BJ (cell line): ENCODE measurements around the gene NAGK. TPM values are rescaled to one million over a fixed set of nuclear protein-coding genes. Genes with fewer than 3 reads are reported as not detected.

Experiments used
- CTCF ChIA-PET: fragments of 350-600 bp; formaldehyde crosslinking; extraction: SDS; loops from one replicate; lab custom pipeline; 2021; ENCODE audit warnings: antibody characterized with exemption, inconsistent platforms; lab: Yijun Ruan, JAX
- POLR2A ChIA-PET: fragments of 300-600 bp; sonication (Branson Sonifier 250); formaldehyde crosslinking; extraction: SDS; loops from one replicate; lab custom pipeline; 2021; ENCODE audit warnings: antibody characterized with exemption; lab: Charles Lee
- DNase-seq: peaks from one replicate; pipeline ENCODE4 v3.0.0-alpha.2; 2011; ENCODE audit warnings: low read depth
- H3K27me3 ChIP-seq: 2 replicates; pipeline ENCODE4 v1.6.0; 2011; ENCODE audit warnings: low read length; ENCODE audit not compliant: control insufficient read depth, insufficient read depth
- H3K36me3 ChIP-seq: 2 replicates; pipeline ENCODE4 v1.5.1; 2011; ENCODE audit warnings: low read length; ENCODE audit not compliant: control insufficient read depth, insufficient read depth
- H3K4me3 ChIP-seq: 2 replicates; pipeline ENCODE4 v1.5.1; 2011; ENCODE audit warnings: low read depth, mild to moderate bottlenecking, control low read depth, low read length
- polyA plus RNA-seq: library from polyadenylated mRNA; depleted of rRNA; stranded (reverse); fragments of >200 nt; gene quantifications from 2 replicates; pipeline ENCODE4 v1.2.3, GENCODE V29; 2011
- TF ChIP-seq, protein P1 (sequence below): IDR thresholded peaks from 2 replicates; pipeline ENCODE4 v1.5.1; 2011; ENCODE audit warnings: low read depth, mild to moderate bottlenecking, control low read depth, inconsistent platforms, low read length, moderate library complexity; ENCODE audit not compliant: insufficient read depth

The NAGK gene
- polyA plus RNA-seq, 1 experiment = 118 TPM

- CTCF ChIA-PET = interaction anchor here (0.9 to 5.4 kb wide), 6 partner anchors 11 to 201 kb away, joined by 3 to 19 read pairs (median 4); no protein-coding TSS in a partner anchor
- H3K27me3 ChIP-seq = no peaks in the 10 kb centered on the region
- POLR2A ChIA-PET = no interaction called here
- TF ChIP-seq, protein P1, sequence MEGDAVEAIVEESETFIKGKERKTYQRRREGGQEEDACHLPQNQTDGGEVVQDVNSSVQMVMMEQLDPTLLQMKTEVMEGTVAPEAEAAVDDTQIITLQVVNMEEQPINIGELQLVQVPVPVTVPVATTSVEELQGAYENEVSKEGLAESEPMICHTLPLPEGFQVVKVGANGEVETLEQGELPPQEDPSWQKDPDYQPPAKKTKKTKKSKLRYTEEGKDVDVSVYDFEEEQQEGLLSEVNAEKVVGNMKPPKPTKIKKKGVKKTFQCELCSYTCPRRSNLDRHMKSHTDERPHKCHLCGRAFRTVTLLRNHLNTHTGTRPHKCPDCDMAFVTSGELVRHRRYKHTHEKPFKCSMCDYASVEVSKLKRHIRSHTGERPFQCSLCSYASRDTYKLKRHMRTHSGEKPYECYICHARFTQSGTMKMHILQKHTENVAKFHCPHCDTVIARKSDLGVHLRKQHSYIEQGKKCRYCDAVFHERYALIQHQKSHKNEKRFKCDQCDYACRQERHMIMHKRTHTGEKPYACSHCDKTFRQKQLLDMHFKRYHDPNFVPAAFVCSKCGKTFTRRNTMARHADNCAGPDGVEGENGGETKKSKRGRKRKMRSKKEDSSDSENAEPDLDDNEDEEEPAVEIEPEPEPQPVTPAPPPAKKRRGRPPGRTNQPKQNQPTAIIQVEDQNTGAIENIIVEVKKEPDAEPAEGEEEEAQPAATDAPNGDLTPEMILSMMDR = no peak
- peaks cover 20% of the 10 kb centered on the region for H3K36me3 ChIP-seq
- DNase-seq = no peak
- no peak overlapping the region for H3K4me3 ChIP-seq
These were observed 3.4 kb downstream of the NAGK start for GRCh38 chr2:71071681-71072398.

DNA sequence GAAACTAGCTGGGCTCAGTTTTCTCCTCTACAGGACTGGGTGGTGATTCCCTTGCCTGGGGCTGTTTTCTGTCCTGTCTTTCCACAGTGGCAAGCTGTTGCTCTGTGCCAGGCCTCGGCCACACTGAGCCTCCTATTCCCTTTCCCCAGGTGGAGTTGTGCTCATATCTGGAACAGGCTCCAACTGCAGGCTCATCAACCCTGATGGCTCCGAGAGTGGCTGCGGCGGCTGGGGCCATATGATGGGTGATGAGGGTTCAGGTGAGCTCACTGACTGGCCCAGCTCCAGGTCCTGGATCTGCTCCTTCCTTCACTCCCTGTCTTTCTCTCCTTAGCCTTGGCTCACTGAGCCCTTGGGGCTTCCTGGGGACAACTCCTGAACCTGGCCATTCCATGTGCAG is 4.0 kb downstream of the NAGK start:
- TF ChIP-seq, protein P1 = no peak
- no peak for DNase-seq
- no peak overlapping the region for H3K4me3 ChIP-seq
- no peaks in the 10 kb centered on the region for H3K27me3 ChIP-seq
- H3K36me3 ChIP-seq = peaks cover 20% of the 10 kb centered on the region
- ChIA-PET CTCF (interaction anchor here (0.9 to 5.4 kb wide), 3 partner anchors 28 to 202 kb away, joined by 3 to 19 read pairs (median 3); no protein-coding TSS in a partner anchor), POLR2A (no interaction called here)

- CTCF ChIA-PET = interaction anchor here (1.0 to 1.3 kb wide), 2 partner anchors 27 to 72 kb away, joined by 3 read pairs; no protein-coding TSS in a partner anchor
- POLR2A ChIA-PET = no interaction called here
- TF ChIP-seq, protein P1 = no peak
- H3K36me3 ChIP-seq = peaks cover 24% of the 10 kb centered on the region
- H3K4me3 ChIP-seq = no peak overlapping the region
- H3K27me3 ChIP-seq = no peaks in the 10 kb centered on the region
- no peak for DNase-seq
These were observed 5.0 kb downstream of the NAGK start for GRCh38 chr2:71073475-71073874.

DNA sequence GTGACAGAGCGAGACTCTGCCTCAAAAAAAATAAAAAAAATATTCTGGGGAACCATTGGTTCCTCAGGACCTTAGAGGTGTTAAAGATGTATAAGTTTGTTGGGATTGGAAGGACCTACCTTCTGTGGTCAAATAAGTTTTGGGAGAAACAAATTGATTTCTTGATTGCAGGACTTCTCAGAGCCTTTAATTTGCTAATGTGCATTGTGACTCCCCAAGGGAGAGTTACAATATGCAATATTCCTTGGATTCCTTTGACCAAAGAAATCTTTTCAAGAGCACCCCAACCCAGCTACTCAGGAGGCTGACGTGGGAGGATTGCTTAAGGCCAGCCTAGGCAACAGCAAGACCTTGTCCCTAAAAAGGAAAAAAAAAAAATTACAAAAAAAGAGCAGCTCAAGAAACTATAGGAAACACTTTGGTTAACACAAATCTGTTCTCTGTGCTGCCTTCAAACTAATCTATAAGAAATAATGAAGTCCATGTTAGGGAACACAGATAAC is 6.5 kb downstream of the NAGK start:
- Histone ChIP-seq H3K27me3 (no peaks in the 10 kb centered on the region), H3K4me3 (no peak overlapping the region), H3K36me3 (peaks cover 30% of the 10 kb centered on the region)
- CTCF ChIA-PET = no interaction called here
- POLR2A ChIA-PET = no interaction called here
- TF ChIP-seq, protein P1 = no peak
- DNase-seq = no peak

- POLR2A ChIA-PET = no interaction called here
- TF ChIP-seq, protein P1 = no peak
- no peak for DNase-seq
- Histone ChIP-seq H3K36me3 (peaks cover 19% of the 10 kb centered on the region), H3K4me3 (no peak overlapping the region), H3K27me3 (no peaks in the 10 kb centered on the region)
- CTCF ChIA-PET = interaction anchor here (2.4 kb wide), 1 partner anchor 22 kb away, joined by 6 read pairs; no protein-coding TSS in a partner anchor
These were observed 10.2 kb downstream of the NAGK start for GRCh38 chr2:71078624-71079023.
